MCF 10A (cell line): ENCODE measurements around the gene NSUN4. TPM values are rescaled to one million over a fixed set of nuclear protein-coding genes. Genes with fewer than 3 reads are reported as not detected.
"Not testable (repeated sequence)": the region's sequence is repeated elsewhere in the genome, so short reads cannot be mapped to it uniquely, and the experiment has no call there.

ENCODE experiments used
- BruUV-seq: library from RNA; stranded (reverse); fragments of 400-500 nt; replicated peaks from 2 replicates; lab custom pipeline; 2021; lab: Mats Ljungman, UMichigan
- CTCF ChIA-PET: fragments of 300-600 bp; sonication (Branson Sonifier 250); formaldehyde crosslinking; extraction: SDS; loops from one replicate; lab custom pipeline; 2021; ENCODE audit warnings: antibody characterized with exemption, inconsistent platforms; lab: Yijun Ruan, JAX
- POLR2A ChIA-PET: fragments of 300-600, 350-650 bp; sonication (Branson Sonifier 250); formaldehyde crosslinking; extraction: SDS; loops from one replicate; lab custom pipeline; 2020; ENCODE audit warnings: antibody characterized with exemption, inconsistent platforms; lab: Yijun Ruan, JAX
- DNase-seq: peaks from one replicate; pipeline ENCODE4 v3.0.0-alpha.2; 2018; ENCODE audit not compliant: unreplicated experiment
- H3K27ac Mint-ChIP-seq: one replicate; pipeline ENCODE4 v1.8.0; 2022; ENCODE audit warnings: mild to moderate bottlenecking, low read depth, mixed read lengths; ENCODE audit not compliant: unreplicated experiment
- H3K27me3 Mint-ChIP-seq: one replicate; pipeline ENCODE4 v1.8.0; 2022; ENCODE audit warnings: mixed read lengths; ENCODE audit not compliant: insufficient read depth, unreplicated experiment
- H3K36me3 Mint-ChIP-seq: one replicate; pipeline ENCODE4 v1.8.0; 2022; ENCODE audit warnings: mild to moderate bottlenecking, moderate library complexity, mixed read lengths; ENCODE audit not compliant: insufficient read depth, unreplicated experiment
- H3K4me1 Mint-ChIP-seq: one replicate; pipeline ENCODE4 v1.8.0; 2022; ENCODE audit warnings: mixed read lengths; ENCODE audit not compliant: insufficient read depth, unreplicated experiment
- H3K4me3 Mint-ChIP-seq: one replicate; pipeline ENCODE4 v1.8.0; 2022; ENCODE audit warnings: mild to moderate bottlenecking, moderate library complexity, mixed read lengths; ENCODE audit not compliant: unreplicated experiment
- H3K9me3 Mint-ChIP-seq: one replicate; pipeline ENCODE4 v1.8.0; 2022; ENCODE audit warnings: mixed read lengths; ENCODE audit not compliant: unreplicated experiment
- CTCF ChIP-seq: fragments of 200-600 bp; IDR thresholded peaks from one replicate; pipeline ENCODE4 v1.8.0; 2022; ENCODE audit warnings: antibody characterized with exemption, mild to moderate bottlenecking; ENCODE audit not compliant: unreplicated experiment
- intact Hi-C: fragments of 100-400 bp; cut with micrococcal nuclease; formaldehyde crosslinking; loops from 2 replicates; pipeline ENCODE4 v1.14.1; 2022
- total RNA-seq: library from RNA; stranded (reverse); gene quantifications from 2 replicates; pipeline ENCODE4 v1.2.3, GENCODE V29; 2022

The NSUN4 gene
- total RNA-seq, 1 experiment from 2014 or later: 28.4 TPM

GRCh38 chr1:46335081-46335480 is 5.5 kb upstream of the NSUN4 start:
- no peak for DNase-seq
- Mint-ChIP-seq H3K36me3 (peaks cover 5% of the 10 kb centered on the region), H3K27ac (no peak overlapping the region), H3K4me1 (peaks cover 6% of the 10 kb centered on the region), H3K27me3 (no peaks in the 10 kb centered on the region), H3K9me3 (no peaks in the 10 kb centered on the region), H3K4me3 (no peak overlapping the region)
- no TSS peak for BruUV-seq
- no peak for TF ChIP-seq CTCF
- intact Hi-C loops: no loop called here
- CTCF ChIA-PET: interaction anchor here (0.9 to 1.0 kb wide), 2 partner anchors 9 to 11 kb away, joined by 3 to 4 read pairs; no protein-coding TSS in a partner anchor
- POLR2A ChIA-PET: interaction anchor here (0.5 to 1.2 kb wide), 2 partner anchors 11 to 32 kb away, joined by 3 to 4 read pairs; partner anchors contain the start of genes LRRC41 and UQCRH

GRCh38 chr1:46337409-46337808 is 3.2 kb upstream of the NSUN4 start:
- H3K9me3 Mint-ChIP-seq, BruUV-seq, H3K4me3 Mint-ChIP-seq, DNase-seq, H3K27ac Mint-ChIP-seq, intact Hi-C loops, H3K27me3 Mint-ChIP-seq, CTCF ChIA-PET: not testable (repeated sequence)
- Mint-ChIP-seq H3K36me3 (peaks cover 13% of the 10 kb centered on the region), H3K4me1 (peaks cover 15% of the 10 kb centered on the region)
- POLR2A ChIA-PET: interaction anchor here (5.5 kb wide), 1 partner anchor 33 kb away, joined by 119 read pairs; the partner anchor contains the start of genes LRRC41 and UQCRH

GRCh38 chr1:46341222-46342083 is 846 bp downstream of the NSUN4 start:
- Mint-ChIP-seq H3K27ac (peak overlapping the region; percentile 99), H3K9me3 (no peaks in the 10 kb centered on the region), H3K4me1 (peaks cover 26% of the 10 kb centered on the region), H3K4me3 (peak overlapping the region; percentile 96), H3K27me3 (no peaks in the 10 kb centered on the region), H3K36me3 (peaks cover 51% of the 10 kb centered on the region)
- POLR2A ChIA-PET: interaction anchor here (0.6 to 5.5 kb wide), 26 partner anchors 9 to 963 kb away, joined by 3 to 119 read pairs (median 4); partner anchors contain the start of genes LRRC41, LURAP1, RAD54L and UQCRH
- intact Hi-C loops: loop anchor here (2.0 kb wide), 1 partner anchor 95 kb away; the partner anchor contains the start of gene RAD54L
- TF ChIP-seq CTCF: no peak
- CTCF ChIA-PET: interaction anchor here (0.9 to 1.9 kb wide), 9 partner anchors 8 to 207 kb away, joined by 3 to 12 read pairs (median 5); partner anchors contain the start of genes LRRC41 and UQCRH
- TSS peak; percentile 31 for BruUV-seq
- DNase-seq: no peak

- intact Hi-C loops: no loop called here
- POLR2A ChIA-PET: interaction anchor here (0.6 to 5.5 kb wide), 5 partner anchors 12 to 95 kb away, joined by 3 to 119 read pairs (median 4); partner anchors contain the start of genes LRRC41, RAD54L and UQCRH
- peak overlapping the region; percentile 96 for H3K4me3 Mint-ChIP-seq
These were observed 1.6 kb downstream of the NSUN4 start for GRCh38 chr1:46342084-46342656.

More at GRCh38 chr1:46342084-46342656, 1.6 kb downstream of the NSUN4 start:
- peak overlapping the region; percentile 99 for H3K27ac Mint-ChIP-seq
- peak; percentile 8 for TF ChIP-seq CTCF
- H3K9me3 Mint-ChIP-seq: no peaks in the 10 kb centered on the region
- H3K36me3 Mint-ChIP-seq: peaks cover 57% of the 10 kb centered on the region
- H3K4me1 Mint-ChIP-seq: peaks cover 26% of the 10 kb centered on the region
- no TSS peak for BruUV-seq
- no peak for DNase-seq
- H3K27me3 Mint-ChIP-seq: no peaks in the 10 kb centered on the region
- CTCF ChIA-PET: interaction anchor here (0.6 to 1.3 kb wide), 6 partner anchors 9 to 206 kb away, joined by 3 to 5 read pairs (median 3); no protein-coding TSS in a partner anchor
